Right lobe of liver (tissue), 4 donors: ENCODE measurements around the gene CDH26.

Experiments used
- POLR2A ChIP-seq: fragments of 450-650 bp; IDR thresholded peaks from one replicate; pipeline ENCODE4 v1.6.1; 2017; ENCODE audit warnings: antibody characterized with exemption, mild to moderate bottlenecking
- TF ChIP-seq, protein P1 (sequence below), 4 donors: fragments of 200-600 bp in 3 of 4; fragments of 450-650 bp in 1 of 4; IDR thresholded peaks; one replicate each; pipeline versions ENCODE4 v1.5.1 to v1.8.0; 2016 to 2022; ENCODE audit warnings: antibody characterized with exemption in 4 of 4, mild to moderate bottlenecking in 2 of 4
- donor health status: DM: no; HTN: no; CAD: no.
- donor health status: DM: no; HTN: no; CAD: no.
- donor health status: DM: no; HTN: yes; CAD: no.

DNA sequence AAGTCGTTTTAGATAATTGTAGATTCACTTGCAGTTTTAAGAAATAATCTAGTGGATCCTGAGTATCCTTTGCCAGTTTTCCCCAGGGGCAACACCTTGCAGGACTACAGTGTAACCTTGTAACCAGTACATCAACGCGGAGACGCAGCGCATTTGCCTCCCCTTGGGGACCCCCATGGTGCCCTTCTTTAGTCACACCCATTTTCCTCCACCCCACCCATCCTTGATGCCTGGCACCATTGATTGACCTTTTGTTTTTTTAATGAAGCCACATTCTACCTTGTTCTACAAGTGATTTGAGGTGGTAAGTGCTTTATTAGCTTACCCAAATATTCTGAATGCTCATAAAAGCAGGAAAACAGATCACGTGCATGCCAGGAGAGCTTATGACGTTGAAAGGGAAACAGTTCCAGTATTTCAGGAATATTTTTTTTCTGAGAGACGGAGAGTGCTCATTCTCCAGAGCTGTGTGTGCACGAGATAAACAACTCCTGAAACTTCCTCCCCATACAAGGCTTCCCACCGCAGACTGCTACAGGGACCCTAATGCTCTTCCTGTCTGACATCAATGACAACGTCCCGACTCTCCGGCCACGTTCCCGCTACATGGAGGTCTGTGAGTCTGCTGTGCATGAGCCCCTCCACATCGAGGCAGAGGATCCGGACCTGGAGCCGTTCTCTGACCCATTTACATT, 35.7 kb downstream of the CDH26 start:
- TF ChIP-seq, protein P1, sequence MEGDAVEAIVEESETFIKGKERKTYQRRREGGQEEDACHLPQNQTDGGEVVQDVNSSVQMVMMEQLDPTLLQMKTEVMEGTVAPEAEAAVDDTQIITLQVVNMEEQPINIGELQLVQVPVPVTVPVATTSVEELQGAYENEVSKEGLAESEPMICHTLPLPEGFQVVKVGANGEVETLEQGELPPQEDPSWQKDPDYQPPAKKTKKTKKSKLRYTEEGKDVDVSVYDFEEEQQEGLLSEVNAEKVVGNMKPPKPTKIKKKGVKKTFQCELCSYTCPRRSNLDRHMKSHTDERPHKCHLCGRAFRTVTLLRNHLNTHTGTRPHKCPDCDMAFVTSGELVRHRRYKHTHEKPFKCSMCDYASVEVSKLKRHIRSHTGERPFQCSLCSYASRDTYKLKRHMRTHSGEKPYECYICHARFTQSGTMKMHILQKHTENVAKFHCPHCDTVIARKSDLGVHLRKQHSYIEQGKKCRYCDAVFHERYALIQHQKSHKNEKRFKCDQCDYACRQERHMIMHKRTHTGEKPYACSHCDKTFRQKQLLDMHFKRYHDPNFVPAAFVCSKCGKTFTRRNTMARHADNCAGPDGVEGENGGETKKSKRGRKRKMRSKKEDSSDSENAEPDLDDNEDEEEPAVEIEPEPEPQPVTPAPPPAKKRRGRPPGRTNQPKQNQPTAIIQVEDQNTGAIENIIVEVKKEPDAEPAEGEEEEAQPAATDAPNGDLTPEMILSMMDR (IDR thresholded peaks at IDR 0.05), result no peak
- TF ChIP-seq POLR2A, result no peak
